NCI-H1092 (cell line): ENCODE measurements around the gene TOMM40.
"Not testable (repeated sequence)": the region's sequence is repeated elsewhere in the genome, so short reads cannot be mapped to it uniquely, and the experiment has no call there.

Experiments
- DNase-seq: peaks from one replicate; lab custom pipeline; 2025; lab: John Stamatoyannopoulos, UW

TOMM40 gene

DNA sequence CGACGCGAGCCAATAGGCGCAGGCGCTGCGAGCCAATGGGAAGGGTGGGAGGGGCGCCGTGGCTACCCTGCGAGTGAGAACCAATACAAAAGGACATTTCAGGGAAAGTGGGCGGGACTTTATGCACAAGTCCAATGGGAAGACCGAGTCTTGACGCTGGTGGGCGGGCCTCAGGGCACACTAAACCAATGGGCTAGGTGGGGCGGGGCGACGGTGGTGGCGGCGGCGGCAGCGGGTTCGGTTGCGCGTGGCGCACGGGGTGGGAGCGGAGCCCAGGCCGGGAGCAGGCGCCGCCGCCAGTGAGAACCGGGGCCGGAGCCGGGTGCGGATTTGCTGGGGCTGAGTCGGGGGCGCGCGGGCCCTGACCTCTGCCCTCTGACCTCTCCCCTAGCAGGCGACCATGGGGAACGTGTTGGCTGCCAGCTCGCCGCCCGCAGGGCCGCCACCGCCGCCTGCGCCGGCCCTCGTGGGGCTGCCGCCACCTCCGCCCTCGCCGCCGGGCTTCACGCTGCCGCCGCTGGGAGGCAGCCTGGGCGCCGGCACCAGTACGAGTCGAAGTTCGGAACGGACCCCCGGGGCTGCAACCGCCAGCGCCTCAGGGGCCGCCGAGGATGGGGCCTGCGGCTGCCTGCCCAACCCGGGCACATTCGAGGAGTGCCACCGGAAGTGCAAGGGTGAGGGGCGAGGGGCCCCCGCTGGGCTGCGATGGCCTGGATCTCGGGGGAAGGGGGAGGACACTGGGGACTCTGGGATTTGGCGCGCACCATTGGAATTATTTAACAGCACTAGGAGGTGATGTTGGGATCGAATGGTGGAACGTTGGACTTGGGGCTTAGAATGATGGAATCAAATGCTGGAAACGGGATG is at the start of gene TOMM40:
TSS of gene TOMM40 (plus strand) at position 239 of the 867 bp plus-strand sequence. CDS start at position 401, 162 bp downstream.
- peak; percentile 100 for DNase-seq

DNA sequence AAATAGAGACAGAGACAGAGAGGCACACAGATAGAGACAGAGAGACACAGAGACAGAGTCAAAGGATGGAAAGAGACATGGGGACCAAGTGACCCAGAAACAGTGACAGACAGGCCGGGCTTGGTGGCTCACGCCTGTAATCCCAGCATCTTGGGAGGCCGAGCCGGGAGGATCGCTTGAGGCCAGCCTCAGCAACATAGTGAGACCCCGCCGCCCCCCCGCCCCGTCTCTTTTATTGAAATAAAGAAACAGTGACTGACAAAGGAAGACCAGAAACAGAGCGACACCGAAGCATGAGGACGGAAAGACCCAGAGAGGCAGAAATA is 45.8 kb upstream of the TOMM40 start:
- DNase-seq: no peak

DNA sequence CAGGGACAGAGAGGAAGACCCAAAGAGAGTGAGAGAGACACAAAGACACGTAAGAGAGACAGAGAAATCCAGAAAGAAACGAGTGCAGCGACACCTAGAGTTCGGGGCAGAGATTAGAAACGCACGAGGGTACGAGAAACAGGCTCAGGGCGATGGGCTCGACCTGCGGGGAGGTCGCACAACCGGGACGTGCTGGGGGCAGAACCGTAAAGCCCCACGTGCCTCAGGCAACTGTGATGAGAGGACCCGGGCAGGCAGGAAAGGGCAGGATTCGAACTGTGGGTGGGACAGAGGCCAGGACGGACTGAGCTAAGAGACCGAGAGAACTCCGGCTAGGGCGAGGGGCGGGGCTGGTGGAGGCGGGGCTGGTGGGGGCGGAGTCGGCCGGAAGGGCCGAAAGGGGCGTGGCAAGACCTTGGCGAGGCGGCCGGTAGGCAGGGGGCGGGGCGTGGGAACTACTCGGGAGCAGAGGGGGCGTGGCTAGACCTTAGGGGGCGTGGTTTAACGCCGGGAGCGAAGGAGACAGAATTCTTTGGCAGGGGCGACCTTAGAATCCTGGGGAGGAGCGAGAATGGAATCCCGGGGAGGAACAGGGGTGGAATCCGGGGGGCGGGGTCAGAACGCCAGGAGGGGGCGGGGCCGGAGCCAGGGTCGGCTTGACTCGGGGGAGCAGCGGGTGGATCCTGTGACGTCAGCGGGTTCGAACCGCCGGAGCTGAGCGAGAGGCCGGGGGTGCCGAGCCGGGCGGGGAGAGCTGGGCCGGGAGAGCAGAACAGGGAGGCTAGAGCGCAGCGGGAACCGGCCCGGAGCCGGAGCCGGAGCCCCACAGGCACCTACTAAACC is 45.2 kb upstream of the TOMM40 start, which contains the start of gene NECTIN2:
TSS of gene NECTIN2 (plus strand) at position 686 of the 843 bp plus-strand sequence. CDS start 229 bp downstream, outside the sequence.
- DNase-seq: peak; percentile 77

DNA sequence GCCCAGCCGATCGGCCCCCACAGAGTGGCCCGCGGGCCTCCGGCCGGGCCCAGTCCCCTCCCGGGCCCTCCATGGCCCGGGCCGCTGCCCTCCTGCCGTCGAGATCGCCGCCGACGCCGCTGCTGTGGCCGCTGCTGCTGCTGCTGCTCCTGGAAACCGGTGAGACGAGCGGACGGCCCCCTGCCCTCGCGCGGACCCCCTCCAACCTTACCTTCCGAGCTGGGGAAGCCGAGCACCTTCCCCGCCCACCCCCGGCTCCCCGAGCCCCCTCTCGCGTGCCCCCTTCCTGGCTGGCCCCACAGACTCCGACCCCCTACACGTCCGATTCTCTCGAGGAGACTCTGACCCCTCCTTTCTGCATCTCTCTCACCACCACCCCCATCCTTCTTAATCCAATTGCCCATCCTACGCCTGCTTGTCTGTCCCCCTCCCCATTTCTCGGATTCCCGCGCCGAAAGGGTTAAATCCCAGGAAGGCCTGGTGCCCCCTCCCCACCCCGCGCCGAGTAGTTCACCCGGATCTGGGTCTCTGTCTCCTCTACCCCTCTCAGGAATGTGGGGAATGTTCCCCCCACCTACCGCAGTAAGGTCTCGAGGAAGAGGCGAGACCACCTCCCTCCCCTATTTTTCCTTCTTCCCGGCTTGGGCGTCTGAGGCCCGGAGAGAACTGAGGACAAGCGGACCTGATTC is 44.5 kb upstream of the TOMM40 start:
- no peak for DNase-seq

DNA sequence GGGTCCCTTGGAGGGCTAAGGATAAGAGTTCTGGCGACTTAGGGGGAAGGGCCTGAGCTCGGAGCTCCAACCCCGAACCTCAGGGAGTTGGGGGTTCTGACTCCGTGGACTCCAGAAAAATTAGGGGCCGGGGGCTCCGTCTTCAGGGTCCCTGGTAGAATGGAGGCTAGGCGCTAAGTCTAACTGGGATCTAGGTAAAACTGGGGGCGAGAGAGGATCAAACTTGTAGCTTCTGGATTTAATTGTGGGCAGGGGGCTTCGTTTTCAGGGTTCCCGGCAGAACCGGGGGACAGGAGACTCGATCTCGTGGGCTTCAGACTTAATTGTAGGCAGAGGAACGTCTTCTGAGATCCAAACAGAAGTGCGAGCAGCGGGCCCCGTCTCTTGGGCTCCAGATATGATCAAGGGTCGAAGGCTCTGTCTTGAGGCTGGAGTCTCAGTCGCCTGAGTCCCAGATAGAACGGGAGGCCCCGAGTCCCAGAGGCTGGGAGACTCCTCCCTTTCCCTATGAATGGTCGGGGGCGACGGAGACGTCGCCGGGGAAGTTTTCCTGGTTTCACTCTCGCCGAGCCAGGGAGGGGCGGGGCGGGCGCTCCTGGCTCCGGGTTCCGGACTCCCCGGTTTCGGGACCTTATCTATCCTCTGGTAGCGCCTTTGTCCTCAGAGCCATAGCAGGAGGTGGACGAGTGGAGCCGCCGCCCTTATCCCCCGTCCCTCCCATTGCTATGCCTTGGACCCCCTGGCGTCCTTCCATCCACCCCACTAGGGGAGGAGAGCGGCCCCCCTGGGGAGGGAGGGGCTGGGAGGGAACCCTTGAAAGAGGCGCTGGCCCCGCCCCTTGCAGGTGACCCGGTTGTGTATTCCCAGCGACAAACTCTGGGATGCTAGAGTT is 43.7 kb upstream of the TOMM40 start:
- no peak for DNase-seq

DNA sequence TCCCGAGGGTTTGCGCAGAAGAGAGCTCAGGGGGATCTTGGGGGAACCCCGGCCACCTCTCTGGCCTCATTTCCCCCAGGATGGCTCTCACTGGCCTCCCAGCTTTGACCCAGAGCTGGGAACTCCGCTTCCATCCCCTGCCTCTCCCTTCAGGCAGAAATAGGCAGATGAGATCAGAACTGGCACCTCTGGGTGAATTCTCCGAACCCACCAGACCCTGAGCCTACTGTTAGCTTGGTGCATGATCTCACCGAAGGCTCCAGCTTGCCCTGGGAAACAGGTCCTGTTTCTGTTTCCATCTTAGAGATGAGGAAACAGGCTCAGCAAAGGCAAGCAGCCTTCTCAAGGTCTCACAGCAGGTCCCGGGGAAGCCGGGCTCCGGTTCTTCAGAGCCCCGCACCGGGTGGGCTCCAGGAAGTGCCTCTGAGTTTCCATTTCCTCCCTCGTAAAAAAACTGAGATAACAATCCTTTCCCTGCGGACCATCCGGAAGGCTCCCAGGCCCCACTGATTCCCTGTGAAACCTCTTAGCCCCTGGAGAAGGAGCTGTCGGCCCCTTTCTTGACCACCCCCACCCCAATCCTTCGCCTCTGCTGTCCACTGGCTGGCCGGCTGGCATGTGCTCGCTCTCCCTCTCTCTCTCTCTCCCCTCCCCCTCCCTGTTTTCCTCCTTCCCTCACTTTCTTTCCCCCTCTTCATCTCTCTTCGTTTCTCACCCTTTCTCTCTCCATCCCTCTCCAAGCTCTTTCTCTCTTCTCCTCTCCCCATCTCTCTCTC is 42.8 kb upstream of the TOMM40 start:
- no peak for DNase-seq

DNA sequence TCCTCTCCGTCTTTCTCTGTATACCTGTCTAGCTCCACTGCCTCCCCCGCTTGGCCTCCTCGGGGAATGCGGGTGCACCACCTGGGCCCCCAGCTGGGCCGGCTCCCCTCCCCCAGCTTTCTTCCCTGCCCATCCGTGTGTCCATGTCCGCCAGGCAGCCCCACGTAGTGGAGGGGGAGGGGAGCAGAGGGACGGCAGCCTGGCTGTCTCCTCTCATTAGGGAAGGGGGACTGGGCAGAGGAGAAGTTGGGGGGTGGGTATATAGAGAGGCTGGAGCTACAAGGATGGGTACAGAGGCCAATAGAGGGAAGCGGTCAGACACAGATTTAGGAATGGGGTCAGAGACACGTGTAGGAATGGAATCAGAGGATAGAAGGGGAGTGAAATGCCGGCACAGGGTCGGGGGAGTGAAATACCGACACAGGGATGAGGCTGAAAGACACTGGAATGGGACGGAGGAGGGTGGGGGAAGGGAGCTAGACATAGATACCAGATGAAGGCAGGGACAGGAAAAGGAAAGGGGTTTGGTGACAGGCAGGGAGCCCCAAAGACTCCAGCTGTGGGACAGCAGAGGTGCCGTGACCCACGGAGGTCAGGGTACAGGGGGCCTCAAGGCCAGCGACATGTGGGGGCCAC is 42.1 kb upstream of the TOMM40 start:
- DNase-seq: no peak

DNA sequence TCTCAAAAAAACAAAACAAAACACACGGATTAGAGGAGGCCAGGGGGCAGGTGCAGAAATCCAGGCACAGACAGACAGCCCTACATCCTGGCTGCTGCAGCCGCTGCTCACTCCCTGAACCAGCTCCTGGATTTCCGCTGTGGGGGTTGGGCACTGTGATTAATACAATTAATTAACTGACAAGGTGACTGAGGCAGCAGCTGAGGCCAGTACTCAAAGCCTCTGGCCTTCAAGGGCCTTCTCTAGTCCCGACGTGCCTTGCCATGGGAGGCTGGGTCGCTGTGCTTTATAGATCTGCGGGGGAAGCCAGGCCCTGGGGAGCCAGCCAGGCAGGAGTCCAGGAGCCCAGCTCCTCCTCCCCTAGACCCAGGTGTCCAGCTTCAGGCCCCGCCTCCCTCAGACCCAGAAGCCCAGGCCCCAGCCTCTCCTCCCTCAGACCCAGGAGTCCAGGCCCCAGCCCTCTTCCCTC is 40.4 kb upstream of the TOMM40 start:
- no peak for DNase-seq

DNA sequence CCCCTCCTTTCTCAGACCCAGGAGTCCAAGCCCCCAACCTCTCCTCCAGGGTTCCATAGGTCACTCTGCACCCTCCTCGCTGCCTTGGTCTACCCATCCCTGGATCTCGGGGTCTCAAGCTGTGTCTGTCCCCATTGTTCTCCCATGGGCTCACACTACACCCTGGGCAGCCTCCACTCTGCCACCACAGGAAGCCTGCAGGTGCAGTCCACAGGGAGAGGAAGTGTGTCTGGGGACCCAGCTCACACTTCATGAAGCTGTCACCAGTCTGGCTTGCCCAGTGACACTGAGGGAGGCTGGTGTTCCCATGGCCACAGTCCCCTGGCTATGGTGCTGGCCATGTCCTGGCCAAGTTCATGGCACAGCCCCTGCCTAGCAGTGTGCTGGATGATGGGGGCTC is 39.6 kb upstream of the TOMM40 start:
- DNase-seq: no peak

DNA sequence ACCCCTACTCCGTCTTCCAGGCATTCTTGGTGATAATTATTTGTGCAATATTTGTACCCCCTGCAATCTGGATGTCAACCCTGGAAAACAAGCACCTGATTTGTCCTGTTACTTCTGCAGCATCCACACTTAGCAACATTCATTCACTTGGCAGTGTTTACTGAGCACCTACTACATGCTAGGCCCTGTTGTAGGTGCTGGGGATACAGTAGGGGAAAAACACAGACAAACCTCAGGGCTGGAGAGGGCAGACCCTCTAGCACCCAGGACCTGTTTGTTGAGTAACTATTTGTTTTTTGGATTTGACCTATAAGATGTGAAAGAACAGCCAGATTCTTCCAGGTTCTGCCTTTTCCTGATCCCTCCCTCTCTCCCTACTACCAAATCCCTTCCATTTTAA is 35.4 kb upstream of the TOMM40 start:
- no peak for DNase-seq

DNA sequence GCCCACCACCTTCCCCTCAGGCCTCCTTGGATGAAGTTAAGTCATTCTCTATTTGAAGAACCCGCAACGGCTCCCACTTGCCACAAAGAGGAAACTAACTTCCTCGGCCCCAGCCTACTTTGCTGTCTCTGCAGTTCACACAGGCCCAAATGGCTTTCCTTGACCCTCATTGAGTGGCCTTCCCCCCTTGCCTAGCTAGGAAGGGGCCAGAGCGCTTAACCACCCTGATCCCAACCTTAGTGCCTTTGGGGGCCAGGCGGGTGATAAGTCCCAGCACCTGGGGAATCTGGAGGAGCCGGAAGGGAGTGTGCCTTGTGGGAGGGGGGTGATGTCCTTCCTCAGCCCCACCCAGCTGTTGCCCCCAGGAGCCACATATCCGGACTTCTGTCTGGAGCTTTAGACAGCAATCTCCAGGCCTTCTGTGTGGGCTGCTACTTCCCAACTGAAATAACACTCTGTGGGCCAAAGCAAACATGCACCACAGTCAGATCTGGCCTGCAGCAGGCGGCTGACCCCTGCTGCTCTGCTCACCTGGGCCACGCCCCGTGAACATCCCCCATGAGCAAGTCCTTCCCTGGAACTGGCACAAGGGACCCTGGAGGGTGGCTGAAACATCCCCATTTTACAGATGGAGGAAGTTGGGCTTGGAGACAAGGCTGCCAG is 34.5 kb upstream of the TOMM40 start:
- DNase-seq: no peak

DNA sequence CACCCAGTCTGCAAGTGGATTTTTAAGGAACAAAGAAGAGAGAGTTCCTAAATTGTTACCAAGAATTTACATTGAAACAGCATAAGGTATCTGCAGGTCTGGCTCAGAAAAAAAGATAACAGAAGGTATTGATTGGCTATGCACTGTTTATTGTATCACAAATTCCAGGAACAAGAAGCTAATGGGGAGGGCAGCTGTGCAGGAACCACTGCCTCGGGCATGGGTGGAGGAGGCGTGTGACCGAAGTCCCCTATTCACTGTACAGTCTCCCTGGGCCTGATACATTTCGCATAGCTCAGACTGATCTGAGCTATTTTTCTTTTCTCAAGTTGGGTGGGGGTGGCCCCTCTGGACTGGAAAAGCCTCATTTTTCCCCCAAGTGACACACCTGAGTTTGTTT is 33.2 kb upstream of the TOMM40 start:
- no peak for DNase-seq

DNA sequence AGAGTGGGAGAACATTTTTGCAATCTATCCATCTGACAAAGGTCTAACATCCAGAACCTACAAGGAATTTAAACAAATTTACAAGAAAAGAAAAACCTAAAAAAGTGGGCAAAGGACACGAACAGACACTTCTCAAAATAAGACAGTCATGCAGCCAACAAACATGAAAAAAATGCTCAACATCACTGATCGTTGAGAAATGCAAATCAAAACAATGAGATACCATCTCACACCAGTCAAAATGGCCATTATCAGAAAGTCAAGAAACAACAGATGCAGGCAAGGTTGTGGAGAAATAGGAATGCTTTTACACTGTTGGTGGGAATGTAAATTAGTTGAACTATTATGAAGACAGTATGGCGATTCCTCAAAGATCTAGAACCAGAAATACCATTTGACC is 29.5 kb upstream of the TOMM40 start:
- DNase-seq: not testable (repeated sequence)

DNA sequence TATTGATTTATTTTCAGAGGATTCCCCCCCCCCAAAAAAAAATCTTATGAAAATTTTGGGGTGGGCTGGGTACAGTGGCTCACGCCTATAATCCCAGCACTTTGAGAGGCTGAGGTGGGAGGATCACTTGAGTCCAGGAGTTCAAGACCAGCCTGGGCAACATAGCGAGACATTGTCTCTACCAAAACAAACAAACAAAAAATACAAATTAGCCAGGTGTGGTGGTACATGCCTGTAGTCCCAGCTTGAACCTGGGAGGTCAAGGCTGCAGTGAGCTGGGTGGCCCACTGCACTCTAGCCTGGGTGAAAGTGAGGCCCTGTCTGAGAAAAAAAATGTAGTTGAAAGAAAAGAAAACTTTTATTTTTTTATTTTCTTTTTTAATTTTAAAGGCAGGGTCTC is 27.1 kb upstream of the TOMM40 start:
- DNase-seq: no peak

DNA sequence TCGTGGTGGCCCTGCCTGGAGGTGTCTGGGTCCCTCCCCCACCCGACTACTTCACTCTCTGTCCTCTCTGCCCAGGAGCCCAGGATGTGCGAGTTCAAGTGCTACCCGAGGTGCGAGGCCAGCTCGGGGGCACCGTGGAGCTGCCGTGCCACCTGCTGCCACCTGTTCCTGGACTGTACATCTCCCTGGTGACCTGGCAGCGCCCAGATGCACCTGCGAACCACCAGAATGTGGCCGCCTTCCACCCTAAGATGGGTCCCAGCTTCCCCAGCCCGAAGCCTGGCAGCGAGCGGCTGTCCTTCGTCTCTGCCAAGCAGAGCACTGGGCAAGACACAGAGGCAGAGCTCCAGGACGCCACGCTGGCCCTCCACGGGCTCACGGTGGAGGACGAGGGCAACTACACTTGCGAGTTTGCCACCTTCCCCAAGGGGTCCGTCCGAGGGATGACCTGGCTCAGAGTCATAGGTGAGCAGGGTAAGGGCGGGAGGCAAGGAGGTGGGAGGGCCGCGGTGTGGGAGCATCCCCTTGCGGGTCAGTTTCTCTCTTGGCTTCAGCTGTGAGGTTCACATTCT is 25.8 kb upstream of the TOMM40 start:
- DNase-seq: no peak

DNA sequence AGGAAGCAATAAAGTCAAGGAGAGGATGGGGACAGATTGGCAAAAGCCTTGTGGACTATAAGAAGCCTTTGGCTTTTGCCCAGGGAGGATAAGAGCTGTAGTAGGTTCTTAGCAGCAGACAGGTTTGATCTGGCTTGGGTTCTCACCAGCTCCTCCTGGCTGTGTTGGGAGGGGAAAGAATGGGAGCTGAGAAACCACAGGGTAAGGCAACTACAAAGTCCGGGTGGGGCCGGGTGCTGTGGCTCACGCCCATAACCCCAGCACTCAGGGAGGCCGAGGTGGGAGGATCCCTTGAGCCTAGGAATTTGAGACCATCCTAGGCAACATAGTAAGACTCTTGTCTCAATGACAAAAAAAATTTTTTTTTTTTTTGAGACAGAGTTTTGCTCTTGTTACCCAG is 24.4 kb upstream of the TOMM40 start:
- no peak for DNase-seq

DNA sequence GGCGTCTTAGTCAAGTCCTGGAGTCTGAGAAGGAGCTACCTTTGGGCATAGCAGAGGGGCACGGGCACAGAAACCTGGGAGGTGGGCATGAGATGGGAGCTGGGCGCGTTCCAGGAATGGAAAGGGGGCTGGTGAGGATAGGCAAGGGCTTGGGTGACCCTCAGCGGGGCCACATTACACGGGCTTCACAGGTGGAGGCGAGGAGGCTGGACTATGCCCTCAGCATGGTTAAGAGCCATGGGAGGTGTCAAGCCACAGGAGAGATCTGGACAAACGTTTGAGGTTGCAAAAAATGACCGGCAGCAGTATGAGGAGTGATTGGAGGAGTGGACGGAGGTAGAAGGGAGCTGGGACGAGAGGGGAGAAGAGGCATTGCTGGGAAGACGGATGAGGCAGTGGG is 23.5 kb upstream of the TOMM40 start:
- DNase-seq: no peak

DNA sequence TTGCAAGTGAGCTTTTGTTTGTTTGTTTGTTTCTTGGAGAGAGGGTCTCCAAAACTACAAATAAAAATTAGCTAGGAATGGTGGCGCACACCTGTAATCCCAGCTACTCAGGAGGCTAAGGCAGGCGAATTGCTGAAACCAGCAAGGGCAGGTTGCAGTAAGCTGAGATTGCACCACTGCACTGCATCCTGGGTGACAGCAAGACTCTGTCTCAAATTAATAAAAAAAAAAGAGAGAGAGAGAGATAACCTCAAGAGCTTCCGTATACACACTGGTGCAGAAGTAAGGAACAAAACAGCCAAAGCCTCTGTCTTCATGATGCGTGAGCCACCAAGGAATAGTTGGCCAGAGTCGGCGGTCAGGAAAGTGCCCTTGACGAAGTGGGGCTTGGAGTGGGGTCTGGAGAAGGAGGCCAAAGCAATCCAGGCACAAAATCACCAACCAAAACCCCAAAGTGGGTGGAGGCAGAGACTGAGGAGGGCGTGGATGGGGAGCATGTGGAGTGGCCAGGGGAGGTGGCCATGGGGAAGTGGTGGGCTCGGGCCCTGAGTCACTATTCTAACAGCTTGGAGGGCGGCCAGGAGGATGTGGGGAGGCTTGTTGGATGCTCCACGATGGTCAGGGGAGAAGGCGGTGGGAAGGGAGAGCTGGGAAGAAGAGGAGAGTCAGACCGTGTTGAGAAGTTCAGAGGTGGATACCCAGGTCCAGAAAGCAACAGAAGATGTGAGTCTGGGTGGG is 21.2 kb upstream of the TOMM40 start:
- no peak for DNase-seq
